Measurements from ENCODE around the gene LDB2.

- TF ChIP-seq POLR2AphosphoS5 (IDR thresholded peaks at IDR 0.05; ENCODE audit: borderline replicate concordance, low read depth, low read length): no peak
- no peak for TF ChIP-seq EZH2 (IDR thresholded peaks at IDR 0.05)
- no peak for TF ChIP-seq FOXP2 (optimal IDR thresholded peaks at IDR 0.05; ENCODE audit: control extremely low read depth, extremely low read length, insufficient read depth)
Measured at GRCh38 chr4:16579866-16580265, 318.6 kb downstream of the LDB2 start.
